T47D (cell line): Measurements from ENCODE around the gene STK39.

Source experiments
- DNase-seq, 2 experiments: peaks; one replicate each; pipeline versions ENCODE4 v3.0.0 to v3.0.0-alpha.2; 2011 to 2012; ENCODE audit warnings: low read depth in 1 of 2, low spot score in 1 of 2
- JUND ChIP-seq: IDR thresholded peaks from 2 replicates; pipeline ENCODE4 v1.6.1; 2012; ENCODE audit warnings: low read depth
- in situ Hi-C: cut with HindIII; loops from 2 replicates; pipeline ENCODE4 v1.10.0; 2016; ENCODE audit warnings: low sequenced_read_pairs, low pct_unique_long_range_greater_than_20kb

The STK39 gene

GRCh38 chr2:168212167-168212566 lies 35.2 kb downstream of the STK39 start:
- DNase-seq: peak in 1 of 2 experiments; percentile 28
- in situ Hi-C loops: no loop called here
- TF ChIP-seq JUND: no peak

GRCh38 chr2:168211664-168212163 lies 35.7 kb downstream of the STK39 start:
- no peak for TF ChIP-seq JUND
- no peak for DNase-seq
- in situ Hi-C loops: no loop called here

GRCh38 chr2:168210895-168211570 lies 36.4 kb downstream of the STK39 start:
- peak in 1 of 2 experiments; percentile 42 for DNase-seq
- in situ Hi-C loops: no loop called here
- 0 out of 2 replicates have a peak, but pooled peaks have one; percentile 32 for TF ChIP-seq JUND

- no peak for TF ChIP-seq JUND
- no peak for DNase-seq
- in situ Hi-C loops: no loop called here
These were observed 37.0 kb downstream of the STK39 start for GRCh38 chr2:168210216-168210894.

- in situ Hi-C loops: no loop called here
- no peak for TF ChIP-seq JUND
- DNase-seq: peak in 1 of 2 experiments; percentile 22
These were observed 38.7 kb downstream of the STK39 start for GRCh38 chr2:168208652-168209051.

GRCh38 chr2:168207851-168208250 lies 39.5 kb downstream of the STK39 start:
- in situ Hi-C loops: no loop called here

GRCh38 chr2:168203762-168204693 lies 43.4 kb downstream of the STK39 start:
- no peak for TF ChIP-seq JUND
- DNase-seq: no peak
- in situ Hi-C loops: no loop called here

More at GRCh38 chr2:168207851-168208250, 39.5 kb downstream of the STK39 start:
- no peak for TF ChIP-seq JUND
- DNase-seq: no peak

GRCh38 chr2:168201584-168202116 lies 45.7 kb downstream of the STK39 start:
- in situ Hi-C loops: no loop called here
- TF ChIP-seq JUND: no peak
- DNase-seq: no peak

GRCh38 chr2:168200930-168201583 lies 46.3 kb downstream of the STK39 start:
- no peak for DNase-seq
- TF ChIP-seq JUND: no peak
- in situ Hi-C loops: no loop called here

GRCh38 chr2:168198476-168199207 lies 48.8 kb downstream of the STK39 start:
- in situ Hi-C loops: no loop called here
- TF ChIP-seq JUND: no peak
- no peak for DNase-seq

GRCh38 chr2:168196764-168197180 lies 50.6 kb downstream of the STK39 start:
- no peak for DNase-seq
- no peak for TF ChIP-seq JUND
- in situ Hi-C loops: no loop called here
